GM18499 (cell line): ENCODE measurements around the gene STAT6.
"Not testable (repeated sequence)": the region's sequence is repeated elsewhere in the genome, so short reads cannot be mapped to it uniquely, and the experiment has no call there.

Source experiments
- ATAC-seq: cut with Tn5 transposase; IDR thresholded peaks from one replicate; pipeline ENCODE4 v1.9.1; 2021; ENCODE audit warnings: moderate number of reproducible peaks; ENCODE audit not compliant: insufficient read depth, unreplicated experiment

STAT6 gene

DNA sequence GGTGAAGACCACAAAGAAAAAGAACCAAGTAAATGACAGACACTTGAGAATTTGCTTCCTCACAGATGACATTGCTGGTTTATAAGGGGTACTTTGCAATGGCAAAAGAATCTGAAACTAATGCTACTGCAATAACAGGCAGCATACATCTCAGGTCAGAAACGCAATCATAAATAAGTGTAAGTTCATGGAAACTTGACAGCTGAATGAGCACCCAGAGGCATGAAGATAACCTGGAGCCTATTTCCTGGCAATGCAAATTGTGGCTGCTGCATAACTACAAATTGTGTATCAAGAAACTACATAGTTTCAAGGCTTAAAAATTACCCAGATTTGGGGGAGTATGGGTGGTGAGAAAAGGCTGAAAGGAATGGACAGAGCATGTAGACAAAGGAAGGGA, 52.7 kb downstream of the STAT6 start:
- no peak for ATAC-seq

DNA sequence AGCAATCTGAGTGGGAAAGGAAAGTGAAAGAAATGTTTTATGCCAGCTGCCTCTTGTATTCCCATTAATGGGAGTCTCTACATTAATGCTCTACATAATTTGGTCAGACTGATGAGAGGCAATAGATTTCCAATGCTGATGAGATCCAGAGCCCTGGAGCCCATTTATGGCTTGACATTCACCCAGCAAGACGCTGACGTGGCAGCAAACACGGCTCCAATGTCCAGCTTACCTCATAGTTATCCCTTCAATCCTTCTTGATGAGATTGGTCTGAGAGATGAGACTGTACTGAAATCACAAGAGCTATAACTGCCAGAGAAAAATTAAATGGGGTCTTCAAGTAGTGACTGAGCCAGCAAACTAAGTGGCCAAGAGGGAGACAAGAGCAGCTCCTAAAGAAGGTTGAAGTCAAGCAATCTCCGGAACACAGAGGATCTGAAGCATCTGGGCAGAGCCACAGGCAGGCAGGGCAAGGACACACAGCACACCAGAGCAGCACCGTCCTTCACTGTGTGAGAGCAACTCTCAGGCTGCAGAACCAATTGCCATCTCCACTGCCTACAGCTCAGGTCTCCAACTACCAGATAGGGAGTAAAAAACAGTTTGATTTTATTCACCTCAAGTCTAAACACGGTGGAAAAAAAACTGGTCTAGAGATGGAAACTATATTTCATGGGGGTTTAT, 54.0 kb downstream of the STAT6 start:
- no peak for ATAC-seq

DNA sequence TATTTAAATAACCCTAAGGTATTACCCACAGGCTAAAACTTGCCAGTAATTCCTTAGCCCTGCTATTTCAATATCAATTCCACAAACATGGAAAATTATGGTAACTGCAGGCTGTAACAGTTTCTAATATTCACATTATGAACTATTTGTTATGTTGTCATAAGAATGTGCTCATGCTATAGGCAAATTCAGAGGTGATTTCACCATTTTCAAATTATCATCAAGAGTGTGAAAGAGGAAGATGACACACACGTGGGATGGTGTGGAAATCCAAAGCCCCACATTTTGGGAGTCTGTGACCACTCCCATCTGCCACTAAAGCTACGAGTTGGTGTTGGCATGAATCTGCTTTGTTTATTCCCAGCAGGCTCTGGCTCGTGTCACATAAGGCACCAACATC, 55.3 kb downstream of the STAT6 start:
- ATAC-seq = no peak

DNA sequence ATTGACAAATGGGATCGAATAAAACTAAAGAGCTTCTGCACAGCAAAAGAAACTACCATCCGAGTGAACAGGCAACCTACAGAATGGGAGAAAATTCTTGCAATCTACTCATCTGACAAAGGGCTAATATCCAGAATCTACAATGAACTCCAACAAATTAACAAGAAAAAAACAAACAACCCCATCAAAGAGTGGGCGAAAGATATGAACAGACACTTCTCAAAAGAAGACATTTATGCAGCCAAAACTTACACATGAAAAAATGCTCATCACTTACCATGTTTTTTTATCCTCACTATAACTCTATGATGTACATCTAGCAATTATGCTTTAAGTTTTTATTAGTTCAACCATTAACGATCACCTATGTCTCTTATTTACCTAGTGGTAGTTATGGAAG, 57.3 kb downstream of the STAT6 start:
- not testable (repeated sequence) for ATAC-seq

DNA sequence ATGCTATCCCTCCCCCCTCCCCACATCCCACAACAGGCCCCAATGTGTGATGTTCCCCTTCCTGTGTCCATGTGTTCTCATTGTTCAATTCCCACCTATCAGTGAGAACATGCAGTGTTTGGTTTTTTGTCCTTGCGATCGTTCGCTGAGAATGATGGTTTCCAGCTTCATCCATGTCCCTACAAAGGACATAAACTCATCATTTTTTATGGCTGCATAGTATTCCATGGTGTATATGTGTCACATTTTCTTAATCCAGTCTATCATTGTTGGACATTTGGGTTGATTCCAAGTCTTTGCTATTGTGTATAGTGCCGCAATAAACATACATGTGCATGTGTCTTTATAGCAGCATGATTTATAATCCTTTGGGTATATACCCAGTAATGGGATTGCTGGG, 58.0 kb downstream of the STAT6 start:
- ATAC-seq = not testable (repeated sequence)

DNA sequence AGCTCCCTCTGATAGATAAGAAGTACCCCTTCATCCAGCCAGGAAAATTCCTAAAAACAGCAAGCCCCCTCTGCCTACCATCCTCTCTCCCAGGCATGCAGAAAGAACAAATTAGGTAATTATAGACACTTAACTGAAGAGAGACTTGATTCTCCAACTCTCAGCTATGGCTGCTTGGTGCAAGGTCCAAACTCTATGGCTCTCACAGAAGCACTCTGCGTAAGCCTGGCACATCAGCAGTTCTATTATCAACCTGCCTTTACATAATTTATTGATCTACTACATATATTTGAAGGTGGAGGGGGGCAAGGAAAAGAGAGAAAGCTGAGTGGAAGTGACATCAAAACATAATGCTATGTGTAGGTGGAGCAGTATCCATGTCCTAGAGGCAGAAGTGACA, 60.2 kb downstream of the STAT6 start:
- no peak for ATAC-seq

DNA sequence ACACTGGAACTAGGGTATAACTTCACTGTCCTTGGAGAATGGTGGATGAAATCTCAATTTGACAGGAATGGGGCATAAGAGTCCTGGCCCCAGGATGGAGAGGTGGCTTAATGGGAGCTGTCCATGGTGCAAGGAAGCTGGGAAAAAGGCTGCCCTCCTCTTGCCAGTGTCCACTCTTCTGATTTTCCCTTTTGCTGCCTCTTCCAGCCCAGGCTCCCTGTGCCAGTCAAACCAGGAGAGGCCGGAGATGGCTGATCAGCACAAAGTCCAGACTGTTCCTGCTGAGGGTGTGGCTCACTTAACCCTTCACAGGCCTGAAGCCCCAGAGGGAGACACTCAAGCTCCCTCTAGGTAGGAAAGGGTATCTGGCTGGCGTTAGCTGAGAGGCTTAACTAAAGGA, 61.3 kb downstream of the STAT6 start, which contains the start of gene MYO1A:
TSS of gene MYO1A (minus strand) at position 240 of the 400 bp plus-strand sequence. CDS start 1,806 bp downstream, outside the sequence.
- no peak for ATAC-seq

DNA sequence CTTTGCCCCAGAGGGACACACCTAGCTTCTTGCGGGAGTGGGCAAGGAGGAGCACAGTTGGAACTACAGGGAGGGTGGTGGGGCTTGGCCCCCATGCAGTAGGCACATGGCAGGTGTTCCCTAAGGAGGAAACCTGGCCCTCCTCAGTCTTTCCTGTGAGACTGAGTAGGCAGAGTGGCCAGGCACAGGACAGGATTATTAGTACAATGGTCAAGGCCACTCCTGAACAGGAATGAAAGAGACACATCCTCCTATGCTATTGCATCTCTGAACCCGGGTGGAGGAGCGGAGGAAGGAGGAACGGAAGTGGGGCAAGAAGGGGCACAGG, 62.1 kb downstream of the STAT6 start:
- no peak for ATAC-seq

DNA sequence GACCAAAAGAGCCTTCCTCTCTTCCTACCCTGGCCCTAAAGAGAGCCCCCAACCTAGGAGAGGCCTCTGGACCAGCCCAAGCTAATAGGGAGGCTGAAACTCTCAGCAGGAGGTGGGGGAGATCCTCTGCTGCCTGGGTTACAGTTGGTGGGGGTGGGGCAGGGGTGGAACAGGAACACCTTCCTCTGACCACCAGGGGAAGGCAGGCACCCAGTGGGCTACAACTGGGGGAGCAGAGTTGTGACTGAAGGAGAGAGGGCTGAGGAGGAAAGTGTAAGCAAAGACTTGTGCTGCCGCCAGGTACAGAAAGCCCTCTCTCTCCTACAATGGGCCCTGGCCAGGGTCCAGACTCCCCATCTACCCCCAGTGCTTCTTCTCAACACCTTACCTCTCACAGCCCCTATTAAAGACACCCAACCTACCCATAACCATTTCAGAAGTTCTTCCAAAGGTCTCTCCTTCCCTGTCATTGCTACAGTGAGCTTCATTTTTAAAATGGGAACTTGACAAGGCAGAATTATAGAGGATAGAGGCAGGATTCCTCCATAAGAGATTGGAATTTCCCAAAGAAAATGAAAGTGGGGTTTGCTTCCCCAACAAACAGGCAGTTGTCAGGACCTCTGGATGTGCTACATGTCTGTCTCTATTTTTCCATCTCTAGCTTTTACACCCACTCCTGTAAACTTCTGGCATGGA, 62.6 kb downstream of the STAT6 start:
- ATAC-seq = no peak

DNA sequence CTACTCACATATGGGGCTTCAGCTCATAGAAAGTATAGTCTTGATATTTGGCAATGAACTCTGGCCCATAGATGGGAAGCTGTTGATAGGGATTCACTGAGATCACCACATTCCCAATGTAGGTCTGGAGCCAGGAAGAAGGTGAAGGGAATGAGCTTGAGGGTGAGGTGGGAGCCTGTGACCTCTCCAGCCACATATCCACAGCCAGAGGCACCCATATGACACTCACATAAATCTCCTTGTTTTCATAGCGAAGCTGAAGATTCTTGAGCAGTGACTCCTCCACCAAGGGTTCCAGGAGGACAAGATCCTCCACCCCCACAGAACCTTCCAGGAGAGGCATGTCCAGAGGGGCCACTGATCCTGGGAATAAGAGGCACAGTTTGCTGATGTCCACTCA, 63.2 kb downstream of the STAT6 start:
- ATAC-seq = no peak

DNA sequence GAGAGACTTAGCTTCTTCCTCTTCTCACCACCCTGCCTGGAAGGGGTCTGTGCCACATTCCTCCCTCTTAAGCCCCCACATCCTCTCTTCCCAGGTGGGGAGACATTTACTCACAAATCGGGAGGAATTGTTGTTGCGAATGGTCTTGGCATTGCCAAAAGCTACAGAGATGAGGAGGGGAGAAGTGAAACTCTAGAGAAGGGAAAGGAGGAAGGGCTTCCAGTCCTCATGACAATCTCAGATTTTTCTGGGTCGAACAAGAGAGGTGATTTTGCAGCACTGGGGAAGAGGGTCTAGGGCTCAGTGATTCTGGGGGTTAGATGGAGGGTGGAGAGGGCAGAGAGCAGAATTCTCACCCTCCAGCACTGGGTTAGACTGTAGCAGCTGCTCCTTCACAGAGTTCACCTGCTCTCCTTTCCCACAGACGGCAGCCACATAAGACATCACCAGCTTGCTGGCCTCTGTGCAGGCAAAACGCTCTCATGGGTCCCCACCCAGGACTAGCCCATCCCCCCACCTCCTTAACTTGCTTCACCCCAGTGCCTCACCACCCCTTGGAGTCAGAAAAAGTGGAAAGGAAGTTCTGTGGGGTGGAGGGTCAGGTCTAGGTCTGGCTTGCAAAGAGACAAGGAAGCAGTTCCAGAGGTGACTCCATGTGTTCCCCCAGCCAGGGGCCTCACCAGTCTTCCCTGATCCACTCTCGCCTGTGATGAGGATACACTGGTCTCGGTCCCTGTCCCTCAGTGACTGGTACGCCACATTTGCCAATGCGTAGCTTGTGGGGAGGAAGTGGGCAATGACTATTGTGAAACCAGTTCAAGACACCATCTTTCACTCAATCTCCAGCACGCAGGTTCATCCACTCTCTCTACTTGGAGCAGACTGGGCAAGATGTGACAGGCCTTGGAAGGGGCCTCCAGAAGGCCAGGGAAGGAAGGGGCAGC, 63.9 kb downstream of the STAT6 start:
- no peak for ATAC-seq

DNA sequence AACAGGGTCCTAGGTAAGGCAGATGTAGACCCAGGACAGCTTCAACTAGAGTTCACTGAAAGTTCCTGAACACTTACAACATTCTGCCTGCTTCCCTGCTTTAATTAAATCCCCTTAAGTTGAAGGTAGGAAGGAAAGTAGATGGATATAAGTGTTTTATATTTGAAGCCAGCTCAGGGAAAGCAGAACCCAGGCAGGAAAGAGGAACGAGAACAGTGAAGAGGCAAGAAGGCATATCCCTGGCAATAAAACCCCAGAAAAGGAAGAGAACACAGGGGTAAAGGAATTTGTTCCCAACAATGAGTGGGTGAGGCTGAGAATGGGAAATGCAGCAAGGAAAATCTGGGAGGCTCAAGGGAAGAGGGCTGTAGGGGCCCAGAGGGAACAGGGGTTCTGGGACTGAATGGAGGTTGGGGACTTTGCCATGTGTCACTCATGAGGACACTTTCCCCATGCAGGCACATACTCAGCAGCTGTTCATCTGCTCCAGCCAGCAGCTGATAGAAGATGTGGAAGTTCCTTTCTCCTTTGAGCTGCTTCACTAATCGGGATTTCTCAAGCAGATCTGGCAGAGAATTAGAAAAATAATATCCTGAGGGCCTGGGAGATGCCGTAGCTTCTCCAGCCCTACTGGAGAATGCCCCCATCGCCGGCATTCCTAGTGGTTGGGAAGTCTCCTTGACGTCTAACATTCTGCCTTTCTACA, 64.9 kb downstream of the STAT6 start:
- ATAC-seq = no peak
